Stromal cell of bone marrow (primary cell): ENCODE data around the gene ESPN.
A peak's percentile ranks its signal among the peaks of the same experiment; 100 is the strongest.
"Not testable (repeated sequence)": the region's sequence is repeated elsewhere in the genome, so short reads cannot be mapped to it uniquely, and the experiment has no call there.

Experiments
- DNase-seq: peaks from one replicate; pipeline ENCODE4 v3.0.0-alpha.2; 2012; ENCODE audit warnings: low read depth

Gene ESPN

GRCh38 chr1:6424619-6425593, at the start of gene ESPN:
Gene ESPN, plus strand, starts transcription at chr1:6424776. Its CDS starts 180 bp downstream, at chr1:6424956.
- no peak for DNase-seq

- DNase-seq: no peak
Observed at GRCh38 chr1:6378096-6378746, 46.4 kb upstream of the ESPN start.

GRCh38 chr1:6380037-6380436, 44.5 kb upstream of the ESPN start:
- DNase-seq: no peak

- DNase-seq: no peak
Observed at GRCh38 chr1:6384135-6384534, 40.4 kb upstream of the ESPN start.

DNA sequence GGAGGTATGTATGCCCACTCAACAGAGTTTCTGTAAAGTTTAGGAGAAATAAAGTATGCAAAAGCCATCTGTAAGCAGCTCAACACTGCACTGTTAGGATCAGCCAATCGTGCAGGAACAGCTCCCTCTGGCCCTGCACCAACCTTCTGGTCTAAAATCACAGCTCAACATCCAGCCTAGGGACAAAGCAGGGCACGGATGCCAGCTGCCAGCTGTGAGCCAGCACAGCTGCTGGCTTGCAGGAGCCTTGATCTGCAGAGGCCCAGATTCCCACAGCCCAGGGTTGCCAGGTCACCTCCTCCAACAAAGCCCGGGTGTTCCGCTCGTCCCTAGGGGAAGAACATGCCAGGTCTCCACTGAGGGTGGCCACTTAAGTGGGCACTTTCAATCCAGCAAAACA, 39.6 kb upstream of the ESPN start:
- no peak for DNase-seq

DNA sequence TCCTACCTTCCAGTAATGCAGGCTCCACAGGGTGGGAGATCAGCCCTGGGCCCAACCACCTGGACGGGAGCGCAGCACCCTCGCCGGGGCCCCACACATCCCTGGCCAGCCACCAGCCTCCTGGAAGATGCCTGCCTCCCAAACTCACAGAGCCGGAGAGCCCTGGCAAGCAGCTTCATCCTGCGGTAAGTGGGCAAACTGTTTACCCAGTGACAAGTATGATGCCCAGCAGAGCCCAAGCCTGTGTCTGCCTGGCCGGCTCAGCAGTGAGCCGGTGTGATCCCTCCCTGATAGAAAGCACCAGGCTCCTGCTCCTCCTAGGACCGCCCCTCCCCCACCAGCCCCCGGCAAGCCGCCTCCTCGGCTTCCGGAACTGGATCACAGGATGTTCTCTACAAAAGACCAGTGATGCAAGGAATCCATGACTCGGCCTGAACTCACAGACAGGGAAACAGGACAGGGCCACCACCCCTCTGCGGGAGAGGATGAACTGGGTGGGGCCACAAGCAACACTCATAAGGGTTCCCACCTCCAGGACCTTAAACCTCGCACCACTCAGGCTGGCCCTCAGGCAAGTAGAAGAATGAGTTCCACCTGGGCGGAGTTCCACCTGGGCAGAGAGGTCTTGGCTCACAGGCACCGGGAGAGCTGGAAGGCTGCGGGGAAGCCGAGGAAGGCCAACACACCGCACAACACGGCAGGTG, 38.9 kb upstream of the ESPN start:
- DNase-seq: peak; percentile 49

DNA sequence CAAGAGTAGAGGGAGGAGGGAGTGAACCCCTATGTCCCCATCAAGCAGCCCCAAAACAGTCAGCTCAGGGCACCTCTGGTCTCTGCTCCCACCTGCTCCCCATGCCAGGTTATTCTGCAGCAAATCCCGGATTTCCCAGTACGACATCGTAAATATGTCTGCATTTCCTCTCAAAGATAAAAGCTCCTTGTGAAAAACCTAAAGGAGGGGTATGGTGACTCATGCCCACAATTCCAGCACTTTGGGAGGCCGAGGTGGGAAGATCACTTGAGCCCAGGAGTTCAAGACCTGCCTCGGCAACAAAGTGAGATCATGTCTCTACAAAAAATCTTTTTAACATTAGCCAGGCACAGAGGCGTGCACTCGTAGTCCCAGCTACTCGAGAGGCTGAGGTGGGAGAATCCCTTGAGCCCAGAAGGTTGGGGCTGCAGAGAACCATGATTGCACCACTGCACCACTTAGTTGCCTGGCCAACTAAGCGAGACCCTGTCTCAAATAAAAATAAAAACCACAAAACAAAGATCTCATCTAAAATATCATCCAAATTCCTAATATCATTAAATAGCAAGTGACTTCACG, 38.1 kb upstream of the ESPN start:
- no peak for DNase-seq

DNA sequence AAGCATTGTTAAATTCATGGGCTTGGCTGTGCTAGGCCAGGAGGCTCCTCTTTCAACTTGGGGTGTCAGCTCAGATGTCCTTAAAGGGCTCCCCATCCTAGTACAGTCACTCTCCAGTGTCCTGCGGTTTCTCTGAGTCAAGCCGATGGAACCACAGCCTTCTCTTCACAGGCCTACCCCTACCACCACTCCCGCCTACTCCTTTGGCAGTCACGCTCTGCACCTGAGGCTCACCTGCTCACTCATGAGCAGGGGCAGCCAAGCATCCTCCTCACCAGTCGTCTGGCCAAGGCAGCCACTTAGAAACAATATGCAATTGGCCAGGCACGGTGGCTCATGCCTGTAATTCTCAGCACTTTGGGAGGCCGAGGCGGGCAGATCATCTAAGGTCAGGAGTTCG, 34.6 kb upstream of the ESPN start:
- no peak for DNase-seq

DNA sequence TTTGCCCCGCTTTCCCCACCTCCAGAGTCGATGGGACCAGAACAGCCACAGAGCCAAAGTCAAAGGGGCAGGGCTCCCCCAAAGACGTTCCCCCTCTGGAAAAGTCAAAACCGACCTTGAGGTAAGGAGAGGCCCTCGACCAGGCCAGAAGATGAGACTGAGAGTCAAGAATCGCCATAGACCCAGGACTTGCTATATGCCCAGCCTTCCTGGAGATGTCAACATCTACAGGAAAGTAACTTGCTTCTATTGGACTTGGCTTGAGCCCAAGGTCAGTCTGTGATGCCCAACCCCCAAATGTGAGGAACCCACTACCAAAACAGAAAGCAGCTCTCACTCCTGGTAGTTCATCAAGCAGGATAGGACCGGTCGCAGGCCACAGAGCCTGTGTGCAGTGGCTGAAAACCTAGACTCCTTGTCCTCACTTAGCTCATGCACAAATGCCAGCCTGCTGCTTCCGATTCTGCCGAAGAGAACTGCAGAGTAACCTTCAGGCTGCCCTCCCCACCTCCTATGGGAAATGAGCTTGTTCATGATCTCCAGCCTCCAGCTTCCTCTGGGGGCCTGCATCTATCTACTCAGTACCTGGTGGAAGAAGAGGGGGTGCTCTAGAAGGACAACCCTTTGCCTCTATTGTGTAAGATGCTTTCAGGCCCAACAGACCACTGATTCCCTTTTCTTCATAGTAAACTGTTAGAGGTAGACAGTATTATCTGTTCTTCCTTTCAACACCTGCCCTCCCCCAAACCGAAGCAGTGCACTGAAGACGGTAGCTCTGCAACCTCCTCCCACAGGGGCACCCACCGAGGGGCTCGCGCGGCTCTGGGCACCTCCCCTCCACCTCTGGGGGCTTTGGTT, 32.4 kb upstream of the ESPN start:
- no peak for DNase-seq

DNA sequence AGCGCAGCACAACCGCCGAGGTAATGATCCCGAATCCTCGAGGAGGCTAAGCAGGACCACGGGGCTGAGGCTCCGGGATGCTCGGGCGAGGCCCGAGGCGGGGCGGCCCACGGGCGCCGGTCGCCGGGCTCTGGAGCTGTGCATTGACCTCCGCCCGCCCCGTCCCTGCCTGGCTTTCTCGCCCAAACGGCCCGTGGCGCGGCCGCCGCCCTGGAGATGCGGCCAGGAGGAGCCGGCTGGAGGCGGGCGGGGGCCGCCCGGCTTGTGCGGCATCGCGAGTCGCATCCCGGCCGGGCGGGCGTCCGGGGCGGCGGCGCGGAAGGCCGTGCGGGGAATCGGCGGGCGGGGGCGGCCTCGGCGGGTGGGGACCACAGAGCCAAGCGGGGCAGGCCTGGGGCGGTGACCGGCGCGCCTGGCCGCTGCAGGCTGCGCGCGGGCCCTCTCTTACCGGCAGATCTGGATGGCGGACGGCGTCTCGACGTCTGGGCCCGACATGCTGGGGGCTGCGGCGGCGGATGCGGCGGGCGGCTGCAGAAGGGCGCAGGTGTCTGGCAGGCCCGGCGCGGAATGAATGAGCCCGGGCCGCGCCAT, 31.7 kb upstream of the ESPN start:
- no peak for DNase-seq

GRCh38 chr1:6393400-6394187, 31.0 kb upstream of the ESPN start, which contains the start of gene ACOT7:
Gene ACOT7, minus strand, starts transcription at chr1:6393767. Its CDS starts 368 bp downstream, at chr1:6393399.
- peak; percentile 77 for DNase-seq

DNA sequence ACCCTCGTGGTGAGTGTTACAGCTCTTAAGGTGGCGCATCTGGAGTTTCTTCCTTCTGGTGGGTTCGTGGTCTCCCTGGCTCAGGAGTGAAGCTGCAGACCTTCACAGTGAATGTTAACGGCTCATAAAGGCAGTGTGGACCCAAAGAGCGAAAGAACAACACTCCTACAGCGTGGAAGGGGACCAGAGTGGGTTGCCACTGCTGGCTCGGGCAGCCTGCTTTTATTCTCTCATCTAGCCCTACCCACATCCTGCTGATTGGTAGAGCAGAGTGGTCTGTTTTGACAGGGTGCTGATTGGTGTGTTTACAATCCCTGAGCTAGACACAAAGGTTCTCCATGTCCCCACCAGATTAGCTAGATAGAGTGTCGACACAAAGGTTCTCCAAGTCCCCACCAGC, 29.4 kb upstream of the ESPN start:
- not testable (repeated sequence) for DNase-seq

GRCh38 chr1:6395781-6396244, 28.8 kb upstream of the ESPN start:
- DNase-seq: not testable (repeated sequence)

DNA sequence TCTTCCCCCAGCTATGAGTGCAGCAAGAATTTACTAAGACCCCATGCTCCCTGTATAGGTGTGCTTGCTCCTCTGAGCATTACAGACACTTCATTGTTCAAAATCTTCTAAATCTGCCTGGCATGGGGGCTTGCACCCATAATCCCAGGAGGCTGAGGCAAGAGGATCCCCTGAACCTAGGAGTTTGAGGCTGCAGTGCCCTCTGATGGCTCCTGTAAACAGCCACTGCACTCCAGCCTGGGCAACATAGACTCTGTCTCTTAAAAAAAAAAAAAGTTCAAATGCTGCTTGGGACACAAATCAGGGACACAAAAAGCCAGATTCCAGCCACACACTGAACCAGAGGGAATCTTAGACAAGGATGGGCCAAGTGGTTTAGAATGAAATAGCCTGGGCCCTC, 27.6 kb upstream of the ESPN start:
- DNase-seq: no peak

- DNase-seq: no peak
Observed at GRCh38 chr1:6397844-6398441, 26.6 kb upstream of the ESPN start.

- no peak for DNase-seq
Observed at GRCh38 chr1:6399294-6399693, 25.3 kb upstream of the ESPN start.

- no peak for DNase-seq
Observed at GRCh38 chr1:6401673-6402072, 22.9 kb upstream of the ESPN start.

DNA sequence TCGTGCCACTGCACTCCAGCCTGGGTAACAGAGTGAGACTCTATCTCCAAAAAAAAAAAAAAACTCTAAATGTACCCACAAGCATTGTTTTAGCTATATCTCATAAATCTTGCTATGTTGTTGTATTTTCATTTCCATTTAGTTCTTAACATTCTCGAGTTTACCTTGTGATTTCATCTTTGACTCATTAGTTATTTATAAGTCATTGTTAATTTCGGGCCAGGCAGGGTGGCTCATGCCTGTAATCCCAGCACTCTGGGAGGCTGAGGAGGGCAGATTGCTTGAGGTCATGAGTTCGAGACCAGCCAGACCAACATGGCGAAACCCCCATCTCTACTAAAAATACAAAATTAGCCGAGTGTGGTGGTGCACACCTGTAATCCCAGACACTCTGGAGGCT, 16.6 kb upstream of the ESPN start:
- DNase-seq: no peak

- DNase-seq: no peak
Observed at GRCh38 chr1:6409053-6409452, 15.5 kb upstream of the ESPN start.
